Measurements from ENCODE around the gene GDPD5.

GDPD5 gene

DNA sequence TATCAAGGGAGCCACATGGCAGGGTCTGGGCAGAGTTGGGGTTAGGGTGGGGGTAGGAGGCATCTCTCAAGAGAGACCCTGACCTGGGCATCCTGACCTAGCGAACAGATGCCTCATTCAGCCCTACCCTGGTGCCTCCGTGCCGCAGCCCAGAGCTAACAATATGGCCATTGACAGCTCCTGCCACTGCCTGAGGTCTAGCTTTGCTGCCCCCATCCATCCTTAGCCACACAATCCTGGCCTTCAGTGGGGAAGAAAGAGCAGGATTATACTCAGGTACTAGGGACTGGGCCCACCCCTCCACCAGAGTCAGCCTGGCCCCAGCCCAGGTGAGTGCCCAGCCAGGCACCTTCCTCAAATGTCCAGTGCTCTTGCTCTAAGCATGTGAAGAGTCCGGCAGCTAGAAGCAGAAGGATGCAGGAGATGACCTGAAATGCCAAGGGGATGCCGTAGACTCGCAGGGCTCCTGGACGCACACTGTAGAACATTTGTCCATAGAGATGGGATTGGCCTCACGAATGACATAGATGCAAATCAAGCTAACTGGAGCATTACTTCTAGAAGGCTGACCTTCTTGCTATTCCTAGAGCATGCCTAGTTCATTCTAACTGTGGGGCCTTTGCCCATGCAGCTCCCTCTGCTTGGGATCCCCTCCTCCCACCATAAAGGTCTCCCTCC is 23.0 kb upstream of the GDPD5 start:
- H3K4me1 Mint-ChIP-seq, result peaks cover 3 to 5% of the 10 kb centered on the region in 2 donors
- no peak for ATAC-seq (replicated peaks)
- no peak overlapping the region for H3K4me3 Mint-ChIP-seq
- peaks cover 13 to 16% of the 10 kb centered on the region in 2 donors for H3K27me3 Mint-ChIP-seq
- H3K9me3 Mint-ChIP-seq, result peaks cover 0 to 2% of the 10 kb centered on the region in 2 donors
- no peaks in the 10 kb centered on the region for H3K36me3 Mint-ChIP-seq
- no peak overlapping the region for H3K27ac Mint-ChIP-seq
- DNase-seq, result no peak

DNA sequence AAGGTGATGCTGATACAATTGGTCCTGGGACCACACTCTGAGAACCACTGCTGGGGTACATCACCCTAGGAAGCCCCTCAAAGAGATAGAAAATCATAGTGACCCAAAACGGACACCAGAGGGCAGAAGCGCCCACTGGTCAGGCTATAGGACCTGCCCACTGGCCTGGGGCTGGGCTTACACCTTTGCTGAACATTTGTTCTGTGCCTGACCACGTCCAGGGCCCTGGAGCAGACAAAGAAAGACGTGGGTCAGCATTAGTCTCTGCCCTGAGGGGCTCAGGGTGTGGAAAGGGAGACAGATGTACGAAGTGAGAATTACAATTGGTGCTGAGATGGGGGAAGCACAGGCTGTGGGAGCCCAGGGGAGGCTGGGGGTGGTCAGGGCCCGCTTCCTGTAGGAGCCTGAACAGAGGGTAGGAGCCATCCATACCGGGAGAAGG is 21.9 kb upstream of the GDPD5 start:
- Mint-ChIP-seq H3K36me3 (no peaks in the 10 kb centered on the region), H3K27ac (peak overlapping the region; percentile 15)
- peak; percentile 65 to 74 for ATAC-seq (replicated peaks)

DNA sequence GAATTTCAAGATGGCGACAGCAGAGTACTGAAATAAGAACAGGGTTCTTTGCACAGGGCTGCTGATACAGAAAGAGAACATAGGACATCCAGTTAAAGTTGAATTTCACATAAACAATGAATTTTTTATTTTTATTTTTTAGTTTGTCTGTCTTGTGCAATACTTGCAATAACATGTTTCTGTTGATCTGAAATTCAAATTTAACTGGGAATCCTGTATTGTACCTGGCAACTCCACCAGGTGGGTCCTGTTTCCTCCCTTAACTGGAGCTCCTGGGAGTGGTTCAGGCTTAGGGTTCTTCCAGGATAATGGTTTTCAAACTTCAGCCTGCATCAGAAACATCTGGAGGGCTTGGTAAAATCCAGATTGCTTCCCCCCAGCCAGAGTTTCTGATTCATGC is 21.4 kb upstream of the GDPD5 start:
- Mint-ChIP-seq H3K36me3 (no peaks in the 10 kb centered on the region), H3K27me3 (peaks cover 13 to 20% of the 10 kb centered on the region in 2 donors), H3K27ac (no peak overlapping the region), H3K4me1 (peaks cover 3 to 5% of the 10 kb centered on the region in 2 donors), H3K4me3 (no peak overlapping the region), H3K9me3 (peaks cover 0 to 2% of the 10 kb centered on the region in 2 donors)
- no peak for DNase-seq
- ATAC-seq (replicated peaks), result no peak

More for the DNA sequence above, 21.9 kb upstream of the GDPD5 start:
- peaks cover 3 to 5% of the 10 kb centered on the region in 2 donors for H3K4me1 Mint-ChIP-seq
- H3K4me3 Mint-ChIP-seq, result no peak overlapping the region
- H3K9me3 Mint-ChIP-seq, result peaks cover 0 to 2% of the 10 kb centered on the region in 2 donors
- DNase-seq, result no peak
- H3K27me3 Mint-ChIP-seq, result peaks cover 13 to 20% of the 10 kb centered on the region in 2 donors

- peaks cover 16 to 20% of the 10 kb centered on the region in 2 donors for H3K27me3 Mint-ChIP-seq
- H3K36me3 Mint-ChIP-seq, result no peaks in the 10 kb centered on the region
Observed at GRCh38 chr11:75543806-75544205, 18.1 kb upstream of the GDPD5 start.

GRCh38 chr11:75542088-75542438 is 16.3 kb upstream of the GDPD5 start:
- ATAC-seq (replicated peaks) (no peak), DNase-seq (no peak)
- Mint-ChIP-seq H3K36me3 (no peaks in the 10 kb centered on the region), H3K9me3 (no peaks in the 10 kb centered on the region), H3K4me1 (peaks cover 15 to 17% of the 10 kb centered on the region in 2 donors), H3K27me3 (peaks cover 13 to 24% of the 10 kb centered on the region in 2 donors), H3K4me3 (no peak overlapping the region), H3K27ac (no peak overlapping the region)

More at GRCh38 chr11:75543806-75544205, 18.1 kb upstream of the GDPD5 start:
- DNase-seq (no peak), ATAC-seq (replicated peaks) (peak in 1 of 2 donors; percentile 27)
- no peak overlapping the region for H3K27ac Mint-ChIP-seq
- no peak overlapping the region for H3K4me3 Mint-ChIP-seq
- no peaks in the 10 kb centered on the region for H3K9me3 Mint-ChIP-seq
- H3K4me1 Mint-ChIP-seq, result peaks cover 3 to 5% of the 10 kb centered on the region in 2 donors

- H3K9me3 Mint-ChIP-seq, result no peaks in the 10 kb centered on the region
- no peak for ATAC-seq (replicated peaks)
- H3K4me3 Mint-ChIP-seq, result no peak overlapping the region
- DNase-seq, result no peak
- H3K27me3 Mint-ChIP-seq, result peaks cover 9 to 18% of the 10 kb centered on the region in 2 donors
- peaks cover 20 to 23% of the 10 kb centered on the region in 2 donors for H3K4me1 Mint-ChIP-seq
- H3K27ac Mint-ChIP-seq, result no peak overlapping the region
- H3K36me3 Mint-ChIP-seq, result no peaks in the 10 kb centered on the region
Observed at GRCh38 chr11:75541193-75542087, 15.7 kb upstream of the GDPD5 start.

DNA sequence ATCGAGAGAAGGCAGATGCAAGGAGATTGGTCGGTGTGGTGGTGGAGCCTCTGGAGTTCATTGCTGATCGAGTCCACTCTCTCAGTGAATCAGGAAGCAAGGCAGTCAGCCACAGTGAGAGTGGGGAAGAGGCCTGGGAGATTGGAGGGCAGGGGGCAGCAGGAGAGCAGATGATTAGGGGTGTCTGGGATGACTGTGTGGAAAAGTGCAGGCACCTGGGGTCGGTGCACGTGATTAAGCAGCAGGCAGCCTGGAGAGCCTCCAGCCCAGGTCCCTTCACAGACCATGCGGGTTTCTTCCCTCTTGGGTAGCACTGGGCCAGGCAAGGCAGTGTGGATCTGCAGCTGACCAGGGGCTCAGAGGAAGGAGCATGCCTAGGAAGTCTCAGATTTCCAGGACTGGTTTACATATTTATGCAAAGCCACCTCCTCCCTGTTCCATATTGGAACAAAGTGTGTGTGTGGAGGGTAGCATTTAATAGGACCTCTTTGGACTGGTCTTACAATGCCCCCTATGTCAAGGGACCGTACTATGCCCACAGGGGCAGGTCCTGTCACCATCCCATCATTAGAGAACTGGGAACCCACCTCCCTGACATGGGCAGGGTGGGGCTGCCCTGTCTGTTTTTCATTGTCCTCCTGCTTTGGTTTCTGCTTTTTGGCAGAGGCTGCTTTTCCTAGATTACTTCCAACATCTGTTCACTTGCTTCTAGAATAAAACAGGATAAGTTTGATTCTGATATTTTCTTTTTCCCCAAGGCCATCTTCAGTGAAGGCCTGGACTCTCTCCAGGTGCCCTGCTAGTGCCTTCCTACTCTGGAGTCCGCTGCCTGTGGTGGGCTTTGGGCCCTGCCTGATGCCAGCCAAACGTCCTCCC is 14.0 kb upstream of the GDPD5 start:
- no peak overlapping the region for H3K4me3 Mint-ChIP-seq
- no peak for DNase-seq
- no peak for ATAC-seq (replicated peaks)
- no peak overlapping the region for H3K27ac Mint-ChIP-seq
- no peaks in the 10 kb centered on the region for H3K36me3 Mint-ChIP-seq
- no peaks in the 10 kb centered on the region for H3K9me3 Mint-ChIP-seq
- peaks cover 9 to 12% of the 10 kb centered on the region in 2 donors for H3K27me3 Mint-ChIP-seq
- peaks cover 25 to 30% of the 10 kb centered on the region in 2 donors for H3K4me1 Mint-ChIP-seq

DNA sequence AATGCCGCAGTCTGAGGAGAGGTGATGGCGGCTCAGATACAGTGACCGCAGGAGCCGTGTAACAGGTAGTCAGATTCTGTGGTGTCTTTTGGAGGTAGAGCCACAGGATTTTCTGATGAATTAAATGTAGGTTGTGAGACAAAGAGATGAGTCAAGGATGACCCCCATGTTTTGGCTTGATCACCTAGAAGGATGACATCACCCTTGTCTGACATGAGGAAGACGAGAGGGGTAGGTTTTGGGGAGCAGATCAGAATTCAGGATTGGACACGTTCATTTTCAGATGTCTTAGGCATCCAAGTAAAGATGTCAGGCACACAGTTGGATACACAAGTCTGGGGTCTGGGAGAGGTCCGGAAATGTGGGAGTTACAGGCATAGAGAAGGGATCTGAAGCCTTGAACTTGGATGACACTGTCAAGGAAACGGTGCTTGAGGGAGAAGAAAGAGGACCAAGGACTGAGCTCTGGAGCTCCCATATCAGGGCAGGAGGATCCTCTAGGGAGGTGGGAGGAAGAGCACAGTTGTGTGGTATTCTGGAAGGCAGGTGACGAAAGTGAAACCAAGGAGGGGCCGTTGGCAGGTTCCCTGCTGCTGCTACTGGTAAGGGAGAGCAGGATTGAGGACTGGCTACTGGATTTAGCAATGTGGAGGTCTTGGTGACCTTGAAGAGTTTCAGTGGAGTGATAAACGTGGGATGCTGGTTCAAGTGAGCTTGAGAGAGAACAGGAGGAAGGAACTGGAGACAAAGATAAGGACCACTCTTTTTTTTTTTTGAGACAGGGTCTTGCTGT is 12.6 kb upstream of the GDPD5 start:
- Mint-ChIP-seq H3K27me3 (peaks cover 8 to 12% of the 10 kb centered on the region in 2 donors), H3K27ac (no peak overlapping the region), H3K9me3 (no peaks in the 10 kb centered on the region), H3K36me3 (no peaks in the 10 kb centered on the region), H3K4me1 (peaks cover 25 to 34% of the 10 kb centered on the region in 2 donors), H3K4me3 (no peak overlapping the region)
- DNase-seq, result no peak
- no peak for ATAC-seq (replicated peaks)

DNA sequence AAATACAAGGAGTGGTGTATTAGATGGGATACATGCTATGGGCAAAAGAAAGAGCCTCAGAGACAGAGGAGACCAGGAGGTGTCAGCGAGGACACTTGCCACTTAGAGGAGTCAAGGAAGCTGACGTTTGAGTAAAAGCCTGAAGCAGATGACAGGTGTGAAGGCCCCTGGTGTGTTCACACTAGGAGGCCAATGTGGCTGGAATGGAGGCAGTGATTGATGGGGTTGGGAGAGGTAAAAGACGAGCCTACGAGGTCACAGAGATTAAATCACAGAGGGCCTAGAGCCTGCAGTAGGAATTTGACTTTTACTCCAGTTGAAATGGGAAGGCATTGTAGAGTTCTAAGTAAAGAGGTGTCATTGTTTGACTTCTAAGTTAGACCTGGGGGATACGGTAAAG is 12.0 kb upstream of the GDPD5 start:
- ATAC-seq (replicated peaks), result no peak
- Mint-ChIP-seq H3K27me3 (peaks cover 4 to 12% of the 10 kb centered on the region in 2 donors), H3K27ac (peak overlapping the region; percentile 48), H3K4me1 (peaks cover 25 to 34% of the 10 kb centered on the region in 2 donors), H3K36me3 (no peaks in the 10 kb centered on the region), H3K4me3 (no peak overlapping the region), H3K9me3 (no peaks in the 10 kb centered on the region)
- DNase-seq, result no peak

DNA sequence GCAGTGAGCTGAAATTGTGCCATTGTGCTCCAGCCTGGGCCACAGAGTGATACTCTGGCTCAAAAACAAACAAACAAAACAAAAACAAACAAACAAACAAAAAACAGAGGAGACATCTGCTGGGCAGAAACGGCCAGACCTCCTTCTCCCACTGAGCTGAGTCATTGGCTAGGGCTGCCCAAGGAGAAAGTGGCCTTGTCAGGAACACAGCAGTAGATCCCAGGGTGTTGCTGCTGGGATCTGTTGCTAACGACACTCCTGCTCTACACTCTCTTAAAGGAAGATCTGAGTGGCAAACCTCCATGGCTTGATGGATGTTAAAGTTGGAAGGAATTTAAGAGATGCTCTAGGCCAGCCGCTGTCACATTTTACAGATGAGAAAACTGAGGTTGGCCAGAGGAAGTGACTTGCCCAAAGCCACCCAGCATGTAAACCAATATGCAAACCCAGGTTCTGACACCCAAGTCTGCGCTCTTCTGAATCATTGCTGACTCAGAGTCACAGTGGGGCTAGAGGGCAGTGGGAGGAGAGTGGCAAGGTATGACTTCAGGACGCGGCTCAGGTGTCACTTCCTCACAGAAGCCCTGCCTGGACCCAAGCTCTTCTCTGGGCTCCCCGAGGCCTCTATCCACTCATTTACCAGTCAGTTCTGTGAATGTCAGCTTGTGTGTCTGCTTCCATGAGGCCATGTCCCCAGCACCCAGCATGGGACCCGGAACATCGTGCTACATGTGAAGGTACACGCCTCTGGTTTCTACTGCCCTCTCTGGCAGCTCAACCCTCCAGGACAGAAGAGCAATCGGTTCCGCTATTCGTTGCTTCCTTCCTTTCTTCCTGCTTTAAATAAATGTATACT is 11.3 kb upstream of the GDPD5 start:
- H3K27ac Mint-ChIP-seq, result peak overlapping the region; percentile 60
- H3K4me1 Mint-ChIP-seq, result peaks cover 28 to 38% of the 10 kb centered on the region in 2 donors
- H3K27me3 Mint-ChIP-seq, result peaks cover 7 to 10% of the 10 kb centered on the region in 2 donors
- no peaks in the 10 kb centered on the region for H3K9me3 Mint-ChIP-seq
- DNase-seq (peak; percentile 67), ATAC-seq (replicated peaks) (peak; percentile 92 to 94)
- no peaks in the 10 kb centered on the region for H3K36me3 Mint-ChIP-seq
- H3K4me3 Mint-ChIP-seq, result peak overlapping the region; percentile 1 to 35

- no peaks in the 10 kb centered on the region for H3K36me3 Mint-ChIP-seq
- ATAC-seq (replicated peaks) (no peak), DNase-seq (no peak)
- peaks cover 18% of the 10 kb centered on the region in 2 donors for H3K27me3 Mint-ChIP-seq
- H3K27ac Mint-ChIP-seq, result no peak overlapping the region
- peaks cover 34 to 44% of the 10 kb centered on the region in 2 donors for H3K4me1 Mint-ChIP-seq
- no peak overlapping the region for H3K4me3 Mint-ChIP-seq
- H3K9me3 Mint-ChIP-seq, result no peaks in the 10 kb centered on the region
Observed at GRCh38 chr11:75535071-75535470, 9.3 kb upstream of the GDPD5 start.

- Mint-ChIP-seq H3K4me1 (peaks cover 34 to 44% of the 10 kb centered on the region in 2 donors), H3K4me3 (no peak overlapping the region), H3K27ac (no peak overlapping the region)
Observed at GRCh38 chr11:75534259-75535069, 8.7 kb upstream of the GDPD5 start.

More at GRCh38 chr11:75534259-75535069, 8.7 kb upstream of the GDPD5 start:
- no peak for DNase-seq
- H3K27me3 Mint-ChIP-seq, result peaks cover 18 to 19% of the 10 kb centered on the region in 2 donors
- no peaks in the 10 kb centered on the region for H3K36me3 Mint-ChIP-seq
- peak; percentile 11 to 21 for ATAC-seq (replicated peaks)
- no peaks in the 10 kb centered on the region for H3K9me3 Mint-ChIP-seq
